Esophagus (tissue), 2 donors: Measurements from ENCODE around the gene MAL. TPM values are rescaled to one million over a fixed set of nuclear protein-coding genes. Genes with fewer than 3 reads are reported as not detected.

ENCODE experiments used
- H3K27ac ChIP-seq, 2 donors: one replicate each; pipeline ENCODE4 v1.5.1; 2013; ENCODE audit warnings: low read depth in 2 of 2, mild to moderate bottlenecking in 2 of 2, inconsistent platforms in 1 of 2, low read length in 1 of 2, moderate library complexity in 1 of 2
- H3K27me3 ChIP-seq, 2 donors: one replicate each; pipeline ENCODE4 v1.6.1; 2013; ENCODE audit warnings: low read length in 2 of 2, control low read depth in 1 of 2, mild to moderate bottlenecking in 1 of 2; ENCODE audit not compliant: insufficient read depth in 2 of 2, control insufficient read depth in 1 of 2
- H3K36me3 ChIP-seq, 2 donors: one replicate each; pipeline ENCODE4 v1.6.1; 2013; ENCODE audit warnings: low read length in 1 of 2; ENCODE audit not compliant: control insufficient read depth in 2 of 2, insufficient read depth in 2 of 2
- H3K4me1 ChIP-seq, 2 donors: one replicate each; pipeline ENCODE4 v1.6.1; 2013; ENCODE audit warnings: low read length in 1 of 2; ENCODE audit not compliant: control insufficient read depth in 2 of 2, insufficient read depth in 2 of 2
- H3K4me3 ChIP-seq, 2 donors: one replicate each; pipeline ENCODE4 v1.5.1; 2013; ENCODE audit warnings: low read length in 2 of 2, mild to moderate bottlenecking in 2 of 2, low read depth in 1 of 2, moderate library complexity in 1 of 2
- H3K9me3 ChIP-seq, 2 donors: one replicate each; pipeline ENCODE4 v1.6.1; 2013; ENCODE audit warnings: mild to moderate bottlenecking in 2 of 2, low read depth in 1 of 2, low read length in 1 of 2, moderate library complexity in 1 of 2; ENCODE audit not compliant: control insufficient read depth in 2 of 2, insufficient read depth in 1 of 2
- WGBS, 2 donors: extraction: QIAGEN DNeasy Blood & Tissue Kit; methylation state at CpG; one replicate each; pipeline ENCODE4 v1.1.7; 2013; 5-methylcytosine and 5-hydroxymethylcytosine counted together
- polyA plus RNA-seq, 2 donors: library from polyadenylated mRNA; stranded (reverse); fragments of 200-250 nt; gene quantifications; one replicate each; pipeline ENCODE4 v1.2.3, GENCODE V29; 2013
- donor health status: healthy with polysubstance abuse.
- donor health status: Bipolar disorder and iron deficiency.

MAL gene
- polyA plus RNA-seq, 2 donors = 1,481 to 3,581 TPM

GRCh38 chr2:95043300-95044093, 18.0 kb downstream of the MAL start:
- no peak overlapping the region for H3K4me3 ChIP-seq
- peaks cover 16 to 34% of the 10 kb centered on the region in 2 donors for H3K4me1 ChIP-seq
- H3K27me3 ChIP-seq = no peaks in the 10 kb centered on the region
- peaks cover 0 to 8% of the 10 kb centered on the region in 2 donors for H3K36me3 ChIP-seq
- H3K27ac ChIP-seq = peak overlapping the region; percentile 83 to 94
- H3K9me3 ChIP-seq = no peaks in the 10 kb centered on the region
- WGBS, 2 donors = 29% methylated on average over 17 of the region's 17 CpGs

GRCh38 chr2:95044601-95045000, 19.1 kb downstream of the MAL start:
- WGBS, 2 donors = 87% methylated on average over 5 of the region's 5 CpGs
- H3K36me3 ChIP-seq = peaks cover 0 to 12% of the 10 kb centered on the region in 2 donors
- no peak overlapping the region for H3K4me3 ChIP-seq
- no peaks in the 10 kb centered on the region for H3K9me3 ChIP-seq
- H3K27me3 ChIP-seq = no peaks in the 10 kb centered on the region
- H3K27ac ChIP-seq = no peak overlapping the region
- peaks cover 16 to 38% of the 10 kb centered on the region in 2 donors for H3K4me1 ChIP-seq

- H3K36me3 ChIP-seq = peaks cover 0 to 14% of the 10 kb centered on the region in 2 donors
- peaks cover 16 to 34% of the 10 kb centered on the region in 2 donors for H3K4me1 ChIP-seq
- no peaks in the 10 kb centered on the region for H3K27me3 ChIP-seq
- no peaks in the 10 kb centered on the region for H3K9me3 ChIP-seq
- no peak overlapping the region for H3K27ac ChIP-seq
- H3K4me3 ChIP-seq = no peak overlapping the region
- WGBS, 2 donors = 91 to 94% methylated on average over 13 of the region's 13 CpGs
These were observed 21.0 kb downstream of the MAL start for GRCh38 chr2:95046371-95047112.

GRCh38 chr2:95047629-95048510, 22.4 kb downstream of the MAL start:
- Histone ChIP-seq H3K4me3 (no peak overlapping the region), H3K36me3 (peaks cover 0 to 14% of the 10 kb centered on the region in 2 donors), H3K4me1 (peaks cover 13 to 27% of the 10 kb centered on the region in 2 donors), H3K27me3 (no peaks in the 10 kb centered on the region), H3K9me3 (no peaks in the 10 kb centered on the region), H3K27ac (peak overlapping the region; percentile 8 to 49)
- WGBS, 2 donors = 70 to 76% methylated on average over 17 of the region's 17 CpGs

GRCh38 chr2:95048825-95049682, 23.5 kb downstream of the MAL start:
- Histone ChIP-seq H3K9me3 (no peaks in the 10 kb centered on the region), H3K27me3 (no peaks in the 10 kb centered on the region), H3K36me3 (peaks cover 0 to 14% of the 10 kb centered on the region in 2 donors), H3K4me1 (peaks cover 6 to 22% of the 10 kb centered on the region in 2 donors), H3K4me3 (no peak overlapping the region), H3K27ac (peak overlapping the region; percentile 20 to 49)
- 72 to 73% methylated on average over 15 of the region's 15 CpGs for WGBS, 2 donors

GRCh38 chr2:95049683-95049955, 24.1 kb downstream of the MAL start:
- 93 to 96% methylated on average over 10 of the region's 10 CpGs for WGBS, 2 donors
- Histone ChIP-seq H3K27ac (no peak overlapping the region), H3K4me1 (peaks cover 6 to 22% of the 10 kb centered on the region in 2 donors), H3K4me3 (no peak overlapping the region), H3K9me3 (peaks cover 0 to 2% of the 10 kb centered on the region in 2 donors), H3K27me3 (no peaks in the 10 kb centered on the region), H3K36me3 (peaks cover 0 to 14% of the 10 kb centered on the region in 2 donors)

- peaks cover 0 to 14% of the 10 kb centered on the region in 2 donors for H3K36me3 ChIP-seq
- H3K4me1 ChIP-seq = peaks cover 6 to 22% of the 10 kb centered on the region in 2 donors
- no peak overlapping the region for H3K27ac ChIP-seq
- no peak overlapping the region for H3K4me3 ChIP-seq
- H3K9me3 ChIP-seq = peaks cover 0 to 2% of the 10 kb centered on the region in 2 donors
- 90 to 91% methylated on average over 6 of the region's 6 CpGs for WGBS, 2 donors
- H3K27me3 ChIP-seq = no peaks in the 10 kb centered on the region
These were observed 24.5 kb downstream of the MAL start for GRCh38 chr2:95049961-95050360.

GRCh38 chr2:95050385-95051300, 25.1 kb downstream of the MAL start:
- Histone ChIP-seq H3K4me1 (peaks cover 6 to 23% of the 10 kb centered on the region in 2 donors), H3K27ac (no peak overlapping the region), H3K27me3 (no peaks in the 10 kb centered on the region), H3K4me3 (no peak overlapping the region), H3K36me3 (peaks cover 0 to 10% of the 10 kb centered on the region in 2 donors), H3K9me3 (peaks cover 0 to 2% of the 10 kb centered on the region in 2 donors)
- WGBS, 2 donors = 54 to 55% methylated on average over 7 of the region's 7 CpGs
